ENCODE results near the gene RAB43.
A peak's percentile ranks its signal among the peaks of the same experiment; 100 is the strongest.
"Not testable (repeated sequence)": the region's sequence is repeated elsewhere in the genome, so short reads cannot be mapped to it uniquely, and the experiment has no call there.

Gene RAB43

GRCh38 chr3:129070086-129070885, 51.3 kb downstream of the RAB43 start:
- no peak overlapping the region for H3K4me3 ChIP-seq (ENCODE audit: low read depth, low read length)
- DNase-seq (ENCODE audit: low read depth), result no peak
- TF ChIP-seq CTCF (IDR thresholded peaks at IDR 0.05; ENCODE audit: control insufficient read depth, extremely low read depth, insufficient read depth), result no peak

DNA sequence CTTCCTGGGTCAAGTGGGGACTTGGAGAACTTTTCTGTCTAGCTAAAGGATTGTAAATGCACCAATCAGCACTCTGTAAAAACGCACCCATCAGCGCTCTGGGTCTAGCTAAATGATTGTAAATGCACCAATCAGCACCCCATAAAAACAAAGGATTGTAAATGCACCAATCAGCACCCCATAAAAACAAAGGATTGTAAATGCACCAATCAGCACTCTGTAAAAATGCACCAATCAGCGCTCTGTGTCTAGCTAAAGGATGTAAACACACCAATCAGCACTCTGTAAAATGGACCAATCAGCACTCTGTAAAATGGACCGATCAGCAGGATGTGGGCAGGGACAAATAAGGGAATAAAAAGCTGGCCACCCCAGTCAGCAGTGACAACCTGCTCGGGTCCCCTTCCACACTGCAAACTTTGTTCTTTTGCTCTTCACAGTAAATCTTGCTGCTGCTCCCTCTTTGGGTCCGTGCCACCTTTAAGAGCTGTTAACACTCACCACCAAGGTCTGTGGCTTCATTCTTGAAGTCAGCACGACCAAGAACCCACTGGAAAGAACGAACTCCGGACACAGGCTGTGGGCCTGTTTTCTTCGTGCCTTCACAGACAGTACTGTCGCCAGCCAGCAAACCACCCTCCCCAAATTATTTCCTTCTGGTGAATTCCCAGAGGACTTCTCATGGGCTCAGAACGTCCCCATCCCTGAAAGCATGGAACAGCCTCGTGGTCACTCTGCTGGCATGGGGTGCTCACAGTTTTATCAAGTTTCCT, 52.1 kb downstream of the RAB43 start:
- DNase-seq (ENCODE audit: low read depth); H3K4me3 ChIP-seq (ENCODE audit: low read depth, low read length): not testable (repeated sequence)

- no peak for DNase-seq (ENCODE audit: low read depth)
- TF ChIP-seq CTCF (IDR thresholded peaks at IDR 0.05; ENCODE audit: control insufficient read depth, extremely low read depth, insufficient read depth), result no peak
- H3K4me3 ChIP-seq (ENCODE audit: low read depth, low read length), result no peak overlapping the region
Measured at GRCh38 chr3:129068291-129068886, 53.2 kb downstream of the RAB43 start.

GRCh38 chr3:129067719-129068118, 53.9 kb downstream of the RAB43 start:
- DNase-seq (ENCODE audit: low read depth), result peak; percentile 88

DNA sequence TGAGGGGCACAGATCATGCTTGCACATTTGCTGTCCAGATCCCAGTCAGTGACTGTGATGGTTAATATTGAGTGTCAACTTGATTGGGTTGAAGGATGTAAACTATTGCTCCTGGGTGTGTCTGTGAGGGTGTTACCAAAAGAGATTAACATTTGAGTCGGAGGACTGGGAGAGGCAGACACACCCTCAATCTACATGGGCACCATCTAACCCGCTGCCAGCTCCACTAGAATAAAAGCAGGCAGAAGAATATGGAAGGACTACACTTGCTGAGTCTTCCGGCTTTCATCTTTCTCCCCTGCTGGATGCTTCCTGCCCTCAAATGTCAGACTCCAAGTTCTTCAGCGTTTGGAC, 55.9 kb downstream of the RAB43 start:
- TF ChIP-seq CTCF (IDR thresholded peaks at IDR 0.05; ENCODE audit: control insufficient read depth, extremely low read depth, insufficient read depth), result no peak
- DNase-seq (ENCODE audit: low read depth), result no peak
- no peak overlapping the region for H3K4me3 ChIP-seq (ENCODE audit: low read depth, low read length)

More at GRCh38 chr3:129067719-129068118, 53.9 kb downstream of the RAB43 start:
- H3K4me3 ChIP-seq (ENCODE audit: low read depth, low read length), result not testable (repeated sequence)

DNA sequence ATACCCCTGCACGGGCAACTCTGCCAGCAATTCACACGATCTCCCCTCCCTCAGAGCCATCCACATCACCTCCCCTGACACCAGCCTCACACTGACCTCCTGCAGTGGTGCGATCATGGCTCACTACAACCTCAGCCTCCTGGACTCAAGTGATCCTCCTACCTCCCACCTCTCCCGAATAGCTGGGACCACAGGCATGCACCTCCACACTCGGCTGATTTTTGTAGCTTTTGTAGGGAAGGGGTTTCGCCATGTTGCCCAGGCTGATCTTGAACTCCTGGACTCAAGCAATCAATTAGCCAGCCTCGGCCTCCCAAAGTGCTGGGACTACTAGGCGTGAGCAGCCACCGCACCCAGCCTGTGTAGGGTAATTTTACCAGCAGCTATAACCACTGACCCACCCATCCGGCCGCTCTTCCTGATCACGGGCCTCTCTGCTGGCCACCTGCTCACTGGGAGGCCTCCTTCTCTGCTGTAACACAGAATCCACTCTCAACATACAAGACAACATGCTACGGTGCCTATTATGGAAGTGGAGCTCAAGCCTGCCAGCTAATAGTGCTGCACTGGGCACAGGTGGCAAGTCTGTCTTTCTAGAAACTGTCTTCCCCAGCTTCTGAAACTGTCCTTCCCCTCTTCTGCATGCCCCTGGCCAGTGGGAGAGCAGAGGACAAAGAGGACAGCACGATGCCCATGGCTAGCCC, 56.4 kb downstream of the RAB43 start:
- no peak for DNase-seq (ENCODE audit: low read depth)
- no peak overlapping the region for H3K4me3 ChIP-seq (ENCODE audit: low read depth, low read length)
- no peak for TF ChIP-seq CTCF (IDR thresholded peaks at IDR 0.05; ENCODE audit: control insufficient read depth, extremely low read depth, insufficient read depth)

- TF ChIP-seq CTCF (IDR thresholded peaks at IDR 0.05; ENCODE audit: control insufficient read depth, extremely low read depth, insufficient read depth), result no peak
- DNase-seq (ENCODE audit: low read depth), result no peak
- no peak overlapping the region for H3K4me3 ChIP-seq (ENCODE audit: low read depth, low read length)
Measured at GRCh38 chr3:129063841-129064482, 57.6 kb downstream of the RAB43 start.
